GM21825 (cell line): ENCODE measurements around the gene USF2.

Experiments
- ATAC-seq: cut with Tn5 transposase; IDR thresholded peaks from one replicate; pipeline ENCODE4 v1.9.1; 2021; ENCODE audit warnings: mild to moderate bottlenecking, moderate library complexity; ENCODE audit not compliant: unreplicated experiment

USF2 gene

DNA sequence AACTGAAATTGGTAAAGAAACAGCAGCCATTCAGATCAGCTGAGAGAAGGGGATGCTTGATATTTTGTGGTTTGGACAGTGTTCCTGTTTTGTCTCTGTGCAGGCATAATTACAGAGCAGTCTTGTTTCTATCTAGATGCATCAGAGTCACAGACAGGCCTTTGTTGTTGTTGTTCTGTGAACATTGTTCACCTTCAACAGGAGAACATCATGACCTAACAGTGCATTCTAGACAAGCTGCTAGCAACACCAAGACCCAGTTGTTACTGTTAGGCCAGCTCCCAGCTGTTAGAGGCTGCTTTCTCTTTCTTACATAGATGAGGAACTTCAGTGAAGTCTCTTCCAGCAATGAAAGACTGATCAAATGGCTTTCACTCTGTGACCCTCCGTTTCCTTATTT lies 28.4 kb upstream of the USF2 start:
- no peak for ATAC-seq

DNA sequence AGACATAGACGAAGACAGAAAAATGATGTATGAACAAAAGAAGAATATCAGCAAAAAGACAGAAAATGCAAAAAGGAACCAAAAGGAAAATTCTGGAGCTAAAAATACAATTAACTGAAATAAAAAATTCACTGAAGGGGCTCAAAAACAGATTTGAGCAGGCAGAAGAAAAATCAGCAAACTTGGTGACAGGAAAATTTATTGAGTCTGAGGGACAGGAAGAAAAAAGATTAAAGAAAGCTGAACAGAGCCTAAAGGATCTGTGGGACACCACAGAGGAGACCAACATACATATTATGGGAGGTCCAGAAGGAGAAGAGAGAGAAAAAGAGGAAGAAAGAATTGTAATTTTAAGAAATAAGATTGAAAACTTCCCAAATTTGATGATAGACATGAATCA lies 27.3 kb upstream of the USF2 start:
- ATAC-seq: no peak

DNA sequence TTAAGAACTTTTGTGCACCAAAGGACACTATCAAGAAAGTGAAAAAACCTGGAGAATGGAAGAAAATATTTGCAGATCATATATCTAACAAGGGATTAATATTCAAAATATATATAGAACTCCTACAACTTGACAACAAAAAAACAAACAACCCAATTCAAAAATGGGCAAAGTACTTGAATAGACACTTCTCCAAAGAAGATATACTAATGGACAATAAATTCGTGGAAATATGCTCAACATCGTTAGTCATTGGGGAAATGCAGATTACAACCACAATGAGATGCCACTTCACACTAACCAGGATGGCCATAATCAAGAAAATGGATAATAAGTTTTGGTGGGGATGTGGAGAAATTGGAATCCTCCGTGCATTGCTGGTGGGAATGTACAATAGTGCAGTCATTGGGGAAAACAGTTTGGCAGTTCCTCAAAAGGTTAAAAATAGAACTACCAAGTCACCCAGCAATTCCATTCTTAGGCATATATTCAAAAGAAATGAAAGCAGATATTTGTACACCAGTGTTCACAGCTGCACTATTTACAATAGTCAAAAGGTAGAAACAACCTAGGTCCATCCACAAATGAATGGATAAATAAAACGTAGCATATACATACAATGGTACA lies 22.2 kb upstream of the USF2 start:
- ATAC-seq: no peak

DNA sequence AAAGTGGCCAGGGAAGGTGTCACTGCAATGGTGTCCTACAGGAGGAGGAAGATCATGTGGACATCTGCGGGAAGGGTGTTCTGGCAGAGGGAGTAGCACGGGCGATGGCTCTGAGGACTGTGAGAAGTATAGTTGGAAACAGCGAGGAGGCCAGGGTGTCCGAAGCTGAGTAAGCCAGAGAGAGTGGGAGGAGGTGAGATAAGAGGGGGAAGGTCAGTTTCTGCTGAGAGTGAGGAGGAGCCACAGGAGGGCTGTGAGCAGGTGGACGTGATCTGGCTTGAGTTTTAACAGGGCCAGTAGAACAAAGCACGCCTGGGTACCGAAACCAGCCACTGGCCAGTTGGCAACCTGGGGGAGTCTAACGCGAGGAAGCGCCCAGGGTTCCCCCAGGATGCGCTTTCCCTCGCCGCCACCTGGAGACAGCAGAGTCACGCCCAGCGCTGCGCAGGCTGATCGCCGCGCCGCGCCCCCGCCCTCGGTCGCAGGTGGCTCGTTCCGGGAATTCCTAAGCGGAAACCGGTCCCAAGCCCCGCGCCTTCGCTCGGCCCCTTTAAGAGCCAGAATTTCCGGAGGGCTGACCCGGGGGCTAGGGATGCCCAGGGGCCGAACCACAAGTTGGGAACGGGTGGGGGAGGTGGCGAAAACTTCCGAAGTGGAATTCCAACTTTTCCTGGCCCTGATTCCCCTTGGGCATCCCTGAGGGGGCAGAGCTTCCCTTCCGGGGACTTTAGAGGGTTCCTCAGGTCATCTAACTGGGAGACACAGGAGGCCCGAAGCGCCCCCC lies 21.0 kb upstream of the USF2 start:
- peak; percentile 42 for ATAC-seq

DNA sequence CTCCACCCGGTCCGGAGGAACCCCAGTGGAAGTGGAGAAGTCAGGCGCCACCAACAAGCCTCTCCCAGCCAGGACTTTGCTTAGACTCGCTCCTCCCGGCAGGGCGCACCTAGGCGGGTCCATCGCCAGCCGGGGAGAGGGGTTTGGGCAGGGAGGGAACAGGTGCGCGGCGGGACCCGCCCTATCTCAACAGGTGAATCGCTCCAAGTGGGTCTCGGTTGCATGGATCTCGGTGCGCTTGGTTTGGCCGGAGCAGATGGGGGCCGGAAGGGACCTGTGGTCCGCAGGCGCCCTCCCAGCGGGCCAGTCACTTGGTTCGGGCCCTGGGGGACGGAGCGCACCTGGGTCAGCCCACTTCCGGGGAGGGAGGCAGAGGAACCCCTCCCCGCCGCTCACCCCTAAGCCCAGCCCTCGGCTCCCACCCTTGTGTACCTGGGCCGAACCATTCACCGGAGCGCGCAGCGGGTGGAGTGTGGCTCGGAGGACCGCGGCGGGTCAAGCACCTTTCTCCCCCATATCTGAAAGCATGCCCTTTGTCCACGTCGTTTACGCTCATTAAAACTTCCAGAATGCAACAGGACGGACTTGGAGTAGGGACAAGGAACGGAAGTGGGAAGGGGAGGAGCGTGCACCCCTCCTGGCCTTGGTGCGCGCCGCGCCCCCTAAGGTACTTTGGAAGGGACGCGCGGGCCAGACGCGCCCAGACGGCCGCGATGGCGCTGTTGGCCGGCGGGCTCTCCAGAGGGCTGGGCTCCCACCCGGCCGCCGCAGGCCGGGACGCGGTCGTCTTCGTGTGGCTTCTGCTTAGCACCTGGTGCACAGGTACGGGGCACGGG lies 20.2 kb upstream of the USF2 start, which contains the start of gene LSR:
LSR (plus strand) TSS at position 693 of the 836 bp plus-strand sequence; CDS start at position 714, 21 bp downstream.
- peak; percentile 75 for ATAC-seq

DNA sequence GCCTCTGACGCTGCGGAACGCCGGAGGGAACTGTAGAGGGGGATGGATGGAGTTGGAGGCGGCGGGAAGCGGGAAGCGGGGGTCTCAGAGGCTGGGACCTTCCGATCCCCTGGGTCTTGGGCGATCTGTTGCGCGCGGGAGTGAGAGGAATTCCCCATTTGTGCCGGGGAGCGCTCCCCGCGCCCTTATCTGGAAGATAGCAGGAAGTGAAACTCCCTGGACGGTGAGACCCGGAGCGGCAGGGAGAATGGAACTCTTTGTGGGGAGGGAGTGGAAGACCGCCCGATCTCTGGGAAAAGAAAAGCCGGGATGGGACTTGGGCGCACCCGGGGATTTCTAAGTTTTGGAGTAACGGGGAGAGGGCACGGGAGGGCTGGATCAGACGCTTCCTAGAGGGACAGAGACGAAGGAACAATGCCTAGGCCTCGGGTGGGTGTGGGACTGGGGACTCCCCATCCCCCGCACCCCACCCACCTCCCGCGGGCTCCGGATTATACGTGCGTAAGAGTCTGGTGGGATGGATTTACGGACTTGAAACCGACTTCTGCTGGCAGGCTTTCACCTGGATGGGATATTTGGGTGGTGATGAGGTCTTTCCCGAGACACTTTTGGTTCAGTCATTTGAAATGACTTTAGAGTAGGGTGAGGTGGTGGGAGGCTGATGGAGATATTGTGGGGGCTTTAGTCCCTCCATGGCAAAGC lies 19.5 kb upstream of the USF2 start:
- ATAC-seq: peak; percentile 5

DNA sequence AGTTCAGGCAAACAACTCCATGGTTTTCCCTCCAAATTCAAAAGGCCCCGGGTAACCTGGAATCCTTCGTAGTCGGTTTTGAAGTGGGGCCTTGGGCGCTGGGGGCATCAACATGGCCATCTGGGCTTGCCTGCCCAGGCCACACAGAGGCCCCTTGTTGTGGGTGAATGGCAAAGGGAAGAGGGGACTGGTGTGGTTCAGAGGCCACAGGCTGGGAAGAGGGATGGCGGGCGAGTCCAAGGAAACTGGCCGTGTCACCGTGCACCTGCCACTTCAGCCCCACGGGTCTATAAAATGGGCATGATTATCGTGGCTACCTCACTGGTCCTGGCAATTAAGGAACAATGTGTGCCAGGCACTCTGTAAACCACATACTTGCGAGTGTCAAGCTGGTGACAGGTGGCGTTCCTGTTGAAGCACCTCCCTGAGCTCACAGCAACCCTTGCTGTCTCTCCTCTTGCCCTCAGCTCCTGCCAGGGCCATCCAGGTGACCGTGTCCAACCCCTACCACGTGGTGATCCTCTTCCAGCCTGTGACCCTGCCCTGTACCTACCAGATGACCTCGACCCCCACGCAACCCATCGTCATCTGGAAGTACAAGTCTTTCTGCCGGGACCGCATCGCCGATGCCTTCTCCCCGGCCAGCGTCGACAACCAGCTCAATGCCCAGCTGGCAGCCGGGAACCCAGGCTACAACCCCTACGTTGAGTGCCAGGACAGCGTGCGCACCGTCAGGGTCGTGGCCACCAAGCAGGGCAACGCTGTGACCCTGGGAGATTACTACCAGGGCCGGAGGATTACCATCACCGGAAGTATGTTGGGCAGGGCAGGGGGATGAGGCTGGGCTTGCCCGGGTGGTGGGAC lies 18.7 kb upstream of the USF2 start:
- no peak for ATAC-seq

DNA sequence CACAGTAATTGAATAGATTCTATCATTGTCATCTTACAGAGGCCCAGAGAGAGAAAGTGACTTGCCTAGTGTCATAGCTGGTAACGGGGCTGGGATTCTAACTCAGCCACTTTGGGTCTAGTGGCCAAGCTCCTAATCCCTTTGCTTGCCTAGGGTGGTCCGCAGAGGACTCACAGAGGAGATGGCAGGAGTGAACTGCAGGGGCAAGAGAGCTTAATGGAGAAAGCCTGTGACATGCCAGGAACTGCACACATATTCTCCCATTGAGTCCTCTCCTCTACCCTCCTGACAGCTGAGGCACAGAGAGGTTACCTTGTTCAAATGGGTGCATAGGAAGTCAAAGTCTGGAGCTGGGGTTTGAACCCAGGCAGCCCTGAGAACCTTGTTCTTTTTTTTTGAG lies 17.3 kb upstream of the USF2 start:
- no peak for ATAC-seq

DNA sequence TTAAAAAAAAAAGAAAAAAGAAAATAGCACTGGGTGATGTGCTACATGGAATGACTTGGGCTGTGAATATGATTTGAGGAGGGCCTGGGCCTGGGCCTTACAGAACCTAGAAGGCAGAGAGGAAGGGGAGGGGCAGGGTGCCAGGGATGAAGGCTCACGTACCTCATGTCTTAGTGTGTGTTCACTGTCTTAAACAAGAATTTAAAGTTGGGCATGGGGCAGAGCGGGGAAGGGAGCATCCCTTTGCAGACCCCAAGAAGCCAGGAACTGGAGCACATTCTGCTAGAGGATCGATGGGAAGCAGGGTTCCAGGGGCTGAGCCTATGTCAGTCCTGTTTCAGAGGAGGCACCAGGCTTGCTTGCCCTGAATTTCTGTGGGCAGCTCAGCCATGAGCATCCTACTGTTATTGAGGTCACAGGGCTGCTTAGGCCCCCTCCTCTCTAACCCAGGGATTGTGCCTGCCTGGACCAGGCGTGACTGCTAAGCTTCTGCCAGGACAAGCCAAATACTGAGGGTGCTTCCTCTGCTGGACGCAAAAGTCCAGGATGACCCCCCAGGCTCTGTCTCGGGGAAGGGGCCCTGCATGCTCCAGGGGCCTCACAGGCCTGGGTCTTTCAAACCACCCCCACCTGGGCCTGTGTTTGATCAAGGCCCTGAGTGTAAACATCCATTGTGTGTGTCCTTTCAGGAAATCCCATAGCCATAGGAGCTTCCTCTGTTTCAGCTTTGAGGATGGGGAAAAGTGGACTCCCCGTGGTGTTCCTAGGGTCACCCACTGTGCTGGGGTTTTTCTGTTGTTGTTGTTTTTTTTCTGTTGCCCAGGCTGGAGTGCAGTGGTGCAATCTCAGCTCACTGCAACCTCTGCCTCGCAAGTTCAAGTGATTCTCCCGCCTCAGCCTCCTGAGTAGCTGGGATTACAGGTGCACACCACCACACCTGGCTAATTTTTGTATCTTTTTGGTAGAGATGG lies 15.2 kb upstream of the USF2 start:
- no peak for ATAC-seq

DNA sequence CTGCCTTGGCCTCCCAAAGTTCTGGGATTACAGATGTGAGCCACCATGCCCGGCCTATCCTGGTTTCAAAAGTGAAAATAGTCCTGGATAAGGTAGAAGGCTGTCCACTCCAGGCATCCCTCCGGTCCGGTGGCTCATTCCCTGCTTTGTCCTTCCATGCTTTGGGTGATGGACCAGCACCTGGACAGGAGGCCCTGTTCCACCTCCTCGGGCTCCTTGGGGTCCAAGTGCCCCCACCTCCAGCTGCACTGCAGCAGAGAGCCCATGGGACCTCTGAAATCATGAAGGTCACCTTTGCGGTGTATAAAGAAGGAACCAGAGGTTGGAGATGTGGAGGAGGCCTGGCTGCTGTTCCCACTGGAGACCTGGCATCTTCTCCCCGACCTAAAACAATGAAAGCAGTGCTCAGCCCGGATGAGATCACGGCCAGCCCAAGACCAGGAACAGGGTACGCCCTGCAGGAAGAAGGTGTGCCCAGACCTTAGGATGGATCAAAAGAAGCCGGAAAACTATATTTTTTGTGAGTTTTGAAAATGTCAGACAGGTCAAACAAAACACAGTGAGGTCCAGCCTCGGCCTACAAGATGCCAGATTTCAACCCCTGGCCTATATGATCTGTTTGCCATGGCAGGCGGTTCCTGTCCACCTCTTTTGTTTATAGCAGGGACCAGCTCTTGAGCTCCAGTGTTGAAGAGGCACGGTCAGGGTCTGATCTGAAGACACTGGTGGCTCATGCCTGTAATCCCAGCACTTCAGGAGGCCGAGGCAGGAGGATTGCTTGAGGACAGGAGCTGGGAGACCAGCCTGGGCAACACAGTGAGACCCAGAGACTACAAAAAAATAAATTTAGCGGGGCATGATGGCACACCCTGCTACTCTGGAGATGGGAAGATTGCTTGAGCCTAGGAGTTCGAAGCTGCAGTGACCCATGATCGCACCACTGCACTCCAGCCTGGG lies 14.1 kb upstream of the USF2 start:
- no peak for ATAC-seq

DNA sequence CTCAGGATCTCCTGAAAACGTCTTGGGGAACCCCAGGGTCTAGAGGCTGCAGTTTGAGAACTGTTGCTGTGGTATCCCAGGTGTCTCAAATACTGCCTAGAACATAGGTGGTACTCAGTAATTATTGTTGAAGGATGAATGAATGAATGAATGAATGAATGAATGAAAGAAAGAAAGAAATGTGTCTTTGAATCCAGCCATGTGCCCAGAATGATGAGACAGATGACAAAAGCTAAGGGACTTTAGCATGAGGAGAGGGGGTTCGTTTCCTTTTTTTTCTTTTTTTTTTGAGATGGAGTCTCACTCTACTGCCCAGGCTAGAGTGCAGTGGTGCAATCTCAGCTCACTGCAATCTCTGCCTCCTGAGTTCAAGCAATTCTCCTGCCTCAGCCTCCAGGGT lies 12.2 kb upstream of the USF2 start:
- no peak for ATAC-seq

DNA sequence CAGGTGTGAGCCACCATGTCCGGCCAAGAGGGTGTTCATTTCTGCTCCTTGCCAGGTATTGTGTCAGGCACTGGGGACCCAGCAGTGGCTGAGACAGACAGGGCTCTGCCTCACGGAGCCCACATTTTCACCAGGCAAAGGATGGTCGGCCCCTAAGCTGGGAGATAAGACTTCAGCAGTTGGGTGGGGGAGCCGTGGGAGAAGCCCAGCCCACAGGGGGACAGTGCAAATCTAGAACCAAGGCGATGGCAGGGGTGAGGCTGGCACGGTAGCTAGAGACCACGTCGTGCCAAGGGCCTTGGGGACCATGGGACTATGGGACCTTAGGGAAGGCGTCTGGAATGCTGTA lies 11.7 kb upstream of the USF2 start:
- no peak for ATAC-seq

DNA sequence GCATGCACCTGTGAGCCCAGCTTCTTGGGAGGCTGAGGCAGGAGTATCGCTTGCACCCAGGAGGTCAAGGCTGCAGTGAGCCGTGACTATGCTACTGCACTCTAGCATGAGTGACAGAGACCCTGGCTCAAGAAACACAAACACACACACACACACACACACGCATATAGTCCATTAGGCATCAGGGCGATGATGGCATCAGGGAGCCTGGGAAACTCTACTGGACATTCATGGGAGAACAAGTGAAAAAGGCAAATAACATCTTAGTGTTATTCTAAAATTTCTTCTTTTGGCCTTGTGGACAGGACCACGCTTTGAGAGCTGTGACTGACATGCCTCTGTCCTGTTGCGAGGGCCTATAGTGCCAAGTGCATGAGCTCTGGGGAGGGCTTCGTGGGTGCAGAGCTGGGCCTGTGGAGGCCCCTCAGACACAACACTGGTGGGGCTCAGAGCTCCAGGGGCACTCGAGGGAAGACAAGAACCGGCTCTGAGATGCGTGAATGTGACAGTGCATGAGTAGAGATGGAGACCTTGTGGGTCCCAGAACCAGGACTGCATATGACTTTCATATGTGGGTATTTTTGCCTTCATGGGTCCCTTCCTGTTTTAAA lies 8.0 kb upstream of the USF2 start:
- no peak for ATAC-seq

DNA sequence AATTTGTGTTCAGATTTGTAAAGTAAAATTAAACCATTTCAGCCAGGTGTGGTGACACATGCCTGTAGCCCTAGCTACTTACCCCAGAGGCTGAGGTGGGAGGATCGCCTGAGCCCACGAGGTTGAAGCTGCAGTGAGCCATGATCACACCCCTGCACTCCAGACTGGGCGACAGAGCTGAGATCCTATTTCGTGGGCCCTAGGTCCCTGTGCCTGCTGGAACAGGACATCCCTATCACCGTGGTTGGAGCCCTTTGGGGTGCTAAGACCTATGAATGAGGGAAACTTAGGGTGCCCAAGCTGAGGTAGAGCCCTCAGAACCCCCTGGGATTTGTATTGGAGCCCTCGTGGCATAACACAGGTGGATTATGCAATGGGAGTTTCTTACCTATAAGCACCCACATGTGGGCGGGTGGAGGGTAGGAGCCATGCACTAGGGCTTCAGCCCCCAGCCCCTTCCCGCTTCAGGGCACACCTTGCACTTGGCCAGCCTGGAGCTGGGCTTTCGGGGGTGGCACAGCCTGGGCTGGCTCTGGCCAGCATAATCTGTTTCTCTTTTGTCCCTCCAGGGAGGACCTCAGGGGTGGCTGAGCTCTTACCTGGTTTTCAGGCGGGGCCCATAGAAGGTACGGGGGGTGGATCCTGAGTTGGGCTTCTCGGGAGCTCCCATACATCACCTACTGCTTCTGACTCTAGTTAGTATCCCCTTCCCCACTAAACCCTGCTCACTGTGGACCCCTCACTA lies 7.2 kb upstream of the USF2 start:
- no peak for ATAC-seq

DNA sequence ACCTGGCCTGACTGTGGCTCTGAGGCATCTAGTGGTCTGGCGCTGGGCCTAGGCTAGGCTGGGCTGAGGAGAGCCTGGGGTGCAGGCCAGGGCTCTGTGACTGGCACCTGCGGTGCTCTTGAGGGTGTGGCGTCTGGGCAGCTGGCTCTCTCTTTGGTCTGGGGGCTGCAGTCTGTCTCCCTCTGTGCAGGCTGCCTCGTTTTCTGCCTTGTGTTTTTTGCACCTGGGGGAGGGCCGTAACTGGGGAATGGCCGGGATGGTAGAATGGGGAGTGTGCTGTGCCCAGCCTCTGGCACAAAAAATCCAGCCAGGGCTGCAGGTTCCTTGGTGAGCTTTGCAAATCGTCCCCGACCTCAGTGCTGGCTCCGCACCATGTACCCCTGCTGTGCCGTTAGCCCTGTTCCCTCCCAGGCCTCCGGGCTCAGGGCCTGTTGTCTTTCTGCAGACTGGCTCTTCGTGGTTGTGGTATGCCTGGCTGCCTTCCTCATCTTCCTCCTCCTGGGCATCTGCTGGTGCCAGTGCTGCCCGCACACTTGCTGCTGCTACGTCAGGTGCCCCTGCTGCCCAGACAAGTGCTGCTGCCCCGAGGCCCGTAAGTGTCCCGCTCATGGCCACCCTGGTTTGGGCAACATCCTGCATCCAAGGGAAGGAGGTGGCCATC lies 6.5 kb upstream of the USF2 start:
- ATAC-seq: no peak
